Measurements from ENCODE around the gene CDH23.

The CDH23 gene

GRCh38 chr10:71631007-71631861, 234.5 kb downstream of the CDH23 start:
- no peak overlapping the region for H3K4me3 ChIP-seq (ENCODE audit: control insufficient read depth, low read depth, low read length)
- DNase-seq (ENCODE audit: low read depth) = no peak
- no peak for TF ChIP-seq CTCF (IDR thresholded peaks at IDR 0.05; ENCODE audit: control insufficient read depth, insufficient read depth, low read depth, low read length, missing control alignments)

GRCh38 chr10:71632200-71632820, 235.6 kb downstream of the CDH23 start:
- DNase-seq (ENCODE audit: low read depth) = no peak
- no peak for TF ChIP-seq CTCF (IDR thresholded peaks at IDR 0.05; ENCODE audit: control insufficient read depth, insufficient read depth, low read depth, low read length, missing control alignments)
- no peak overlapping the region for H3K4me3 ChIP-seq (ENCODE audit: control insufficient read depth, low read depth, low read length)

GRCh38 chr10:71632896-71633600, 236.3 kb downstream of the CDH23 start:
- no peak for DNase-seq (ENCODE audit: low read depth)
- no peak for TF ChIP-seq CTCF (IDR thresholded peaks at IDR 0.05; ENCODE audit: control insufficient read depth, insufficient read depth, low read depth, low read length, missing control alignments)
- no peak overlapping the region for H3K4me3 ChIP-seq (ENCODE audit: control insufficient read depth, low read depth, low read length)

- no peak overlapping the region for H3K4me3 ChIP-seq (ENCODE audit: control insufficient read depth, low read depth, low read length)
- no peak for TF ChIP-seq CTCF (IDR thresholded peaks at IDR 0.05; ENCODE audit: control insufficient read depth, insufficient read depth, low read depth, low read length, missing control alignments)
- DNase-seq (ENCODE audit: low read depth) = no peak
Measured at GRCh38 chr10:71633920-71634319, 237.2 kb downstream of the CDH23 start.

- no peak overlapping the region for H3K4me3 ChIP-seq (ENCODE audit: control insufficient read depth, low read depth, low read length)
- TF ChIP-seq CTCF (IDR thresholded peaks at IDR 0.05; ENCODE audit: control insufficient read depth, insufficient read depth, low read depth, low read length, missing control alignments) = no peak
- DNase-seq (ENCODE audit: low read depth) = no peak
Measured at GRCh38 chr10:71634531-71635164, 237.9 kb downstream of the CDH23 start.

GRCh38 chr10:71635251-71635866, 238.6 kb downstream of the CDH23 start:
- H3K4me3 ChIP-seq (ENCODE audit: control insufficient read depth, low read depth, low read length) = no peak overlapping the region
- no peak for DNase-seq (ENCODE audit: low read depth)
- TF ChIP-seq CTCF (IDR thresholded peaks at IDR 0.05; ENCODE audit: control insufficient read depth, insufficient read depth, low read depth, low read length, missing control alignments) = no peak
